Loucy (cell line): ENCODE measurements around the gene SPTSSA.
"Not testable (repeated sequence)": the region's sequence is repeated elsewhere in the genome, so short reads cannot be mapped to it uniquely, and the experiment has no call there.

Experiments used
- H2AFZ ChIP-seq: fragments of 200-600 bp; sonication (generic); 2 replicates; pipeline ENCODE4 v1.6.0; 2016; ENCODE audit warnings: antibody characterized with exemption, mild to moderate bottlenecking, low read length, moderate library complexity
- H3F3A ChIP-seq: fragments of 200-600 bp; 2 replicates; pipeline ENCODE4 v1.6.0; 2016; ENCODE audit warnings: antibody characterized with exemption, low read depth, mild to moderate bottlenecking
- H3K27me3 ChIP-seq: fragments of 200-600 bp; sonication (generic); 2 replicates; pipeline ENCODE4 v1.6.1; 2014; ENCODE audit warnings: low read length, mild to moderate bottlenecking; ENCODE audit not compliant: insufficient read depth, poor library complexity, severe bottlenecking
- H3K36me3 ChIP-seq: fragments of 200-600 bp; sonication (generic); 2 replicates; pipeline ENCODE4 v1.6.1; 2016; ENCODE audit warnings: low read length; ENCODE audit not compliant: insufficient read depth
- H3K4me1 ChIP-seq: fragments of 200-600 bp; sonication (generic); 2 replicates; pipeline ENCODE4 v1.5.1; 2014; ENCODE audit warnings: low read length, mild to moderate bottlenecking; ENCODE audit not compliant: insufficient read depth, poor library complexity, severe bottlenecking
- H3K4me2 ChIP-seq: fragments of 200-600 bp; sonication (generic); 2 replicates; pipeline ENCODE4 v1.6.0; 2014; ENCODE audit warnings: antibody characterized with exemption, low read length, low read depth, mild to moderate bottlenecking; ENCODE audit not compliant: poor library complexity, severe bottlenecking
- H3K4me3 ChIP-seq: fragments of 200-600 bp; sonication (generic); 2 replicates; pipeline ENCODE4 v1.5.1; 2014; ENCODE audit warnings: low read length, mild to moderate bottlenecking, mixed read lengths; ENCODE audit not compliant: poor library complexity, severe bottlenecking
- H3K79me2 ChIP-seq: fragments of 200-600 bp; sonication (generic); 2 replicates; pipeline ENCODE4 v1.6.1; 2014; ENCODE audit warnings: low read length; ENCODE audit not compliant: insufficient read depth
- H3K9ac ChIP-seq: fragments of 200-600 bp; sonication (generic); 2 replicates; pipeline ENCODE4 v1.6.0; 2014; ENCODE audit warnings: mild to moderate bottlenecking, low read depth, low read length, moderate library complexity; ENCODE audit not compliant: poor library complexity, severe bottlenecking
- H3K9me2 ChIP-seq: fragments of 200-600 bp; sonication (generic); replicated peaks from 2 replicates; pipeline ENCODE4 v1.6.1; 2016; ENCODE audit warnings: low read depth, low read length, mixed read lengths
- H3K9me3 ChIP-seq: fragments of 200-600 bp; sonication (generic); 2 replicates; pipeline ENCODE4 v1.6.1; 2014; ENCODE audit warnings: mild to moderate bottlenecking, antibody characterized with exemption, low read length, low read depth; ENCODE audit not compliant: insufficient read depth
- H4K20me1 ChIP-seq: fragments of 200-600 bp; sonication (generic); 2 replicates; pipeline ENCODE4 v1.6.0; 2014; ENCODE audit warnings: antibody characterized with exemption, low read length, mild to moderate bottlenecking; ENCODE audit not compliant: insufficient read depth, poor library complexity, severe bottlenecking
- CTCF ChIP-seq: fragments of 200-600 bp; sonication (generic); conservative IDR thresholded peaks from 2 replicates; pipeline ENCODE4 v1.5.1; 2014; ENCODE audit warnings: mild to moderate bottlenecking, antibody characterized with exemption, low read length
- EZH2phosphoT487 ChIP-seq: fragments of 200-600 bp; IDR thresholded peaks from 2 replicates; pipeline ENCODE4 v1.6.1; 2018; ENCODE audit warnings: antibody characterized with exemption, mild to moderate bottlenecking, moderate library complexity, borderline replicate concordance

SPTSSA gene

GRCh38 chr14:34386865-34387485, 75.1 kb downstream of the SPTSSA start:
- TF ChIP-seq CTCF (no peak), EZH2phosphoT487 (no peak)
- no peak overlapping the region for H3K4me2 ChIP-seq

DNA sequence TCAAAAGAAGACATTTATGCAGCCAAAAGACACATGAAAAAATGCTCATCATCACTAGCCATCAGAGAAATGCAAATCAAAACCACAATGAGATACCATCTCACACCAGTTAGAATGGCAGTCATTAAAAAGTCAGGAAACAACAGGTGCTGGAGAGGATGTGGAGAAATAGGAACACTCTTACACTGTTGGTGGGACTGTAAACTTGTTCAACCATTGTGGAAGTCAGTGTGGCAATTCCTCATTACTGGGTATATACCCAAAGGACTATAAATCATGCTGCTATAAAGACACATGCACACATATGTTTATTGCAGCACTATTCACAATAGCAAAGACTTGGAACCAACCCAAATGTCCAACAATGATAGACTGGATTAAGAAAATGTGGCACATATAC, 76.2 kb downstream of the SPTSSA start:
- H3K9ac ChIP-seq, H3K27me3 ChIP-seq, H3F3A ChIP-seq, H3K36me3 ChIP-seq, H3K4me2 ChIP-seq, H4K20me1 ChIP-seq, H3K4me1 ChIP-seq, H3K9me3 ChIP-seq, H3K9me2 ChIP-seq, H2AFZ ChIP-seq, H3K4me3 ChIP-seq, H3K79me2 ChIP-seq: not testable (repeated sequence)

More at GRCh38 chr14:34386865-34387485, 75.1 kb downstream of the SPTSSA start:
- Histone ChIP-seq H3K4me3 (no peak overlapping the region), H3K36me3 (no peaks in the 10 kb centered on the region), H3F3A (no peaks in the 10 kb centered on the region), H4K20me1 (no peaks in the 10 kb centered on the region), H3K9me2 (no peaks in the 10 kb centered on the region), H3K4me1 (no peaks in the 10 kb centered on the region), H3K79me2 (no peaks in the 10 kb centered on the region), H3K27me3 (no peaks in the 10 kb centered on the region), H2AFZ (no peak overlapping the region), H3K9ac (no peak overlapping the region), H3K9me3 (no peaks in the 10 kb centered on the region)

- no peak for TF ChIP-seq CTCF
- Histone ChIP-seq H3F3A (no peaks in the 10 kb centered on the region), H3K79me2 (no peaks in the 10 kb centered on the region), H2AFZ (no peak overlapping the region), H3K4me1 (no peaks in the 10 kb centered on the region), H4K20me1 (no peaks in the 10 kb centered on the region), H3K4me2 (no peak overlapping the region), H3K4me3 (no peak overlapping the region), H3K9ac (no peak overlapping the region), H3K9me3 (no peaks in the 10 kb centered on the region), H3K9me2 (no peaks in the 10 kb centered on the region), H3K27me3 (no peaks in the 10 kb centered on the region), H3K36me3 (no peaks in the 10 kb centered on the region)
Observed at GRCh38 chr14:34383839-34384238, 78.2 kb downstream of the SPTSSA start.
